ENCODE data around the gene CTNNA3. TPM values are rescaled to one million over a fixed set of nuclear protein-coding genes. Genes with fewer than 3 reads are reported as not detected.
"Not testable (repeated sequence)": the region's sequence is repeated elsewhere in the genome, so short reads cannot be mapped to it uniquely, and the experiment has no call there.

CTNNA3 gene
- polyA plus RNA-seq, 1 donor from 2014 or later = 0.14 TPM

- TF ChIP-seq RAD21 (conservative IDR thresholded peaks at IDR 0.05) (no peak), EZH2 (IDR thresholded peaks at IDR 0.05; ENCODE audit: borderline replicate concordance, insufficient read depth, low read length, poor library complexity, severe bottlenecking) (no peak), MXI1 (conservative IDR thresholded peaks at IDR 0.05; ENCODE audit: poor library complexity, severe bottlenecking) (no peak)
Measured at GRCh38 chr10:67239864-67240497, 456.0 kb downstream of the CTNNA3 start (continued).

GRCh38 chr10:67230680-67231500, 465.1 kb downstream of the CTNNA3 start:
- not testable (repeated sequence) for H4K20me1 ChIP-seq (ENCODE audit: insufficient read depth); H2AFZ ChIP-seq (ENCODE audit: low read depth, low read length); H3K27me3 ChIP-seq (ENCODE audit: insufficient read depth, low read depth, low read length); H3K9me2 ChIP-seq (ENCODE audit: insufficient read depth, low read length); H3K4me2 ChIP-seq (ENCODE audit: low read length); H3K79me2 ChIP-seq (replicated peaks; ENCODE audit: insufficient read depth, low read length); H3K4me3 ChIP-seq (ENCODE audit: low read length); H3K27ac ChIP-seq (ENCODE audit: low read length); H3K9ac ChIP-seq (ENCODE audit: low read length); H3F3A ChIP-seq (ENCODE audit: insufficient read depth, low read length, poor library complexity, severe bottlenecking); H3K9me3 ChIP-seq (ENCODE audit: low read length); H3K36me3 ChIP-seq (ENCODE audit: insufficient read depth, low read length)

- Histone ChIP-seq H3K27ac (ENCODE audit: low read length) (no peak overlapping the region), H4K20me1 (ENCODE audit: insufficient read depth) (no peaks in the 10 kb centered on the region), H3K9me2 (ENCODE audit: insufficient read depth, low read length) (no peaks in the 10 kb centered on the region), H3K4me3 (ENCODE audit: low read length) (no peak overlapping the region), H3K27me3 (ENCODE audit: insufficient read depth, low read depth, low read length) (no peaks in the 10 kb centered on the region), H3K9ac (ENCODE audit: low read length) (no peak overlapping the region), H3K79me2 (replicated peaks; ENCODE audit: insufficient read depth, low read length) (no peaks in the 10 kb centered on the region), H3K9me3 (ENCODE audit: low read length) (no peaks in the 10 kb centered on the region), H3F3A (ENCODE audit: insufficient read depth, low read length, poor library complexity, severe bottlenecking) (no peaks in the 10 kb centered on the region), H3K36me3 (ENCODE audit: insufficient read depth, low read length) (no peaks in the 10 kb centered on the region), H3K4me2 (ENCODE audit: low read length) (no peak overlapping the region), H2AFZ (ENCODE audit: low read depth, low read length) (no peak overlapping the region)
- TF ChIP-seq CTCF (IDR thresholded peaks at IDR 0.05; ENCODE audit: poor library complexity, severe bottlenecking) = no peak
- TF ChIP-seq MXI1 (conservative IDR thresholded peaks at IDR 0.05; ENCODE audit: poor library complexity, severe bottlenecking) = no peak
- no peak for TF ChIP-seq REST (IDR thresholded peaks at IDR 0.05; ENCODE audit: borderline replicate concordance)
- no peak for TF ChIP-seq SMC3 (conservative IDR thresholded peaks at IDR 0.05; ENCODE audit: poor library complexity)
Measured at GRCh38 chr10:67225226-67225625, 470.8 kb downstream of the CTNNA3 start.
